NT2/D1 (cell line): Measurements from ENCODE around the gene KNTC1.

Experiments used
- SUZ12 ChIP-seq: IDR thresholded peaks from 2 replicates; pipeline ENCODE4 v1.6.1; 2011; ENCODE audit not compliant: insufficient read length, insufficient read depth; ENCODE audit errors: extremely low read depth
- YY1 ChIP-seq: IDR thresholded peaks from 2 replicates; pipeline ENCODE4 v1.6.1; 2011; ENCODE audit not compliant: insufficient read length, insufficient read depth
- ZNF274 ChIP-seq: IDR thresholded peaks from 2 replicates; pipeline ENCODE4 v1.6.1; 2011; ENCODE audit warnings: mild to moderate bottlenecking, low read depth, low read length

- TF ChIP-seq YY1 (no peak), SUZ12 (no peak), ZNF274 (no peak)
Measured at GRCh38 chr12:122503783-122504590, 23.1 kb upstream of the KNTC1 start.
